Left forelimb (tissue), 1 donor: Measurements from ENCODE around the gene RPTOR.
A peak's percentile ranks its signal among the peaks of the same experiment; 100 is the strongest.

Experiments
- DNase-seq: peaks from one replicate; pipeline ENCODE4 v3.0.0-alpha.2; 2018; ENCODE audit warnings: low spot score

The RPTOR gene

DNA sequence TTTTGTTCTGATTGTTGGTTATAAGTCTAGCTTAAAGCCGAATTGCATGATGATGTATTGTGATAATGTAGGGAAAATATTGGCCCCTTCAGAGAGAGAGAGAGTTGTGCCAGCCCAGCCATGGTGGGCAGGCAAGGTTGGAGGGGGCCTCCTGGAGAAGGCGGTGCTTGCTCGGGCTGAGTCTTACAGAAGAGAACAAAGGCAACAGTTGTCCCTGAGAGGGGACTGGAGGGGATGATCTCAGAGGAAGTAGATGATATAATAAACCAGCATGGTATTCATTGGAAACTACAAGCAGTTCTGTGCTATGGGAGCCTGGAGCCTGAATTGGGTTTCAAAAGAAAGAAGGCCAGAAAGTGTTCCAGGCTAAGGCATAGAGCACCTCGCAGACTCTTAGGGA, 173.8 kb downstream of the RPTOR start:
- no peak for DNase-seq

DNA sequence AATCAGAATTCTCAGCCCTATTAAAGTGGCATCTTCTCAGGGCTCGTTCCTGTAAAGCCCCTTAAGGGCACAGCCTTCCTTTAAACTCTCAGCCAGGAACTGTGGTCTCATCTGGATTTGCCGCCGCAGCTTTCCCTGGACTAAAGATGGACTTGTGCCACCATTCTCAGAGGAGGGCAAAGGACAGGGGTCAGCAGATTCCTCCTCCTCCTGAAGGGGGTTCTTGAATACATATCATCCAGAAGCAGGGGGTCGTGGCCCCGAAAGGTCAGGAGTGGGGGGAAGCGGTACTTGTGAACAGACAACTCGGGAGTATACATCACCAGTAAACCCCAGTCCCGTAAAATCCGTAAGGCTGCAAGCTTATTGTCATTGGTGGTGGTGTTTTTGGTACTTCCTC, 174.8 kb downstream of the RPTOR start:
- DNase-seq: peak; percentile 44

DNA sequence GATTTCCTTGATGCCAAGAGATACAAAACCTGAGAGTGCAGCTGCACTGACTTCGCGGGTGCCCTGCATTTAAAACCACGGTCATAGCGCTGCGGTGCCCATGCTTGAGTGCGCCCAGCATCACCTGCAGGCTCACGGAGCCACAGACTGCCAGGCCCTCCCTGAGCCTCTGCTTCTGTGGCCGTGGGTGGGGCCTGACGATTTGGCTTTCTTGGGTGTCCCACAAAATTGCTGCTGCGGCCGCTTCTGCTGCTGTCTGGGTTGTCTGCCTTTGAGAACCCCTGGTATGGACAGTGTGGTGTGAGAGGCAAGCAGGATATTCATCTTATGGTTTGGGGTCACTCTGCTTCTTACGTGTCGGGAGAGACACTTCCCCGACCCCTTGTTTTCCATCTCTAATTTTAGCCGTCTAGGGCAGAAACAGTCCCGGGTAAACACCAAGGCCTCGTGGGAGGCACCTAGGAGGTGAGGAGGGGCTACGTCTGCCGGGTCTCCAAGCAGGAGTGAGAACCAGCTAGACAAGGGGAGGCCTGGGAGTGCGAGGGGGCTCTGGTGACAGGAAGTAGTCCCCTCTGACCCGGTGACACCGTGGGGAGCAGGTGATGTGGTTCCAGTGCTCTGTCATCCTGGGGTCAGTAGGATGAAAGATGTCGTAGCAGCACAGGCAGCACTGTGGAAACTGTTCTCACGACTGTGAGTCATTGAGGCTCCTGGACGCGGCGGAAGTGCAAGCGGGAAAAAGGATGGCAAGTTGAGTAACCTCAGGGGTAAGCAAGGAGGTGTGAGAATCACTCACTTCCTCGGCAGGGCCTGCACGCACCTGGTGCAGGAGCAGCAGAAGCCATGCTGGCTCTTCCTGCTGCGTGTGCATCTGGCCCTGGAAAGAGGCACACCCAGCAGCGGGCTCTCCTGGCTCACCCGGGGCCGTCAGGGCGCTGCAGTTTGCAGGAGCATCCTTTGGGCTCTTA, 176.3 kb downstream of the RPTOR start:
- DNase-seq: peak; percentile 55

DNA sequence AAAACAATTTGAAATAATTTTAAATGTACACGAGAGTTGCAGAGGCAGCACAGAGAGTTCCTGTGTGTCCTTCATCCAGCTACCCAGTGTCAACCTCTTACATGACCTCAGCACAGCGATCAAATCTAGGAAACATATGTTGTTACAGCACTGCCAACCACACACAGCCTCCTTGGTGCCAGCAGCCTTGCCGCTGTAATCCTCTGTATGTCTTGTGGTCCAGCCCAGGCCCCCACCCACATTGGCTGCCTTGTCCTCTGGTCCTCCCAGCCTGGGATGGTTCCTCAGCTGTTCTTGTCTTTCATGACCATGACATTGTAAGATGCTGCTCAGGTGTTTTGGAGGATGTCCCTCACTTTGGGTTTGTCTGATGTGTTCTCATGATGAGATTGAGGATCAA, 178.0 kb downstream of the RPTOR start:
- DNase-seq: peak; percentile 62

DNA sequence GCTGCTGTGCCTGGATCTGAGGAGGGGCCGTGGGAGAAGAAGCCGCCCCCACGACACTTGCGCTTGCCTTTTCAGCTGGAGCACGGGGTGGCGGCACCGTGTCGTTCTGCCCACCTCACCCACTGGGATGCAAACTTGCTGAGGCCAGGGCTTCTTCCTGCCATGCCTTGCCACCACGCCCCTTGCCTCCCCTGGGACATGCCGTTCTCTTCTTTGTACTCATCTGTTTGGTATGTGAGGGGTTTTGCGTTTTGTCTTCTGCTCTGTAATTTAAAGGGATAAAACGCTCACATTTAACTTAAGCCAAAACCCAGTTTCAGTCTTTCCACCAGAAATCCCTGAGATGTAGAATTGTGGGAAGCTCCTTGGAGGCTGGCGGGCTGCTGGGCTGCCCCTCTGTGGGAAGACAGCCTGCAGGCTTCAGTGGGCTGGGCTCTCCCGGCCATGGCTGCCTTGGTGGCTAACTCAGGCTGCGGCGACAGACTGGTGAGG, 180.2 kb downstream of the RPTOR start:
- DNase-seq: peak; percentile 53

DNA sequence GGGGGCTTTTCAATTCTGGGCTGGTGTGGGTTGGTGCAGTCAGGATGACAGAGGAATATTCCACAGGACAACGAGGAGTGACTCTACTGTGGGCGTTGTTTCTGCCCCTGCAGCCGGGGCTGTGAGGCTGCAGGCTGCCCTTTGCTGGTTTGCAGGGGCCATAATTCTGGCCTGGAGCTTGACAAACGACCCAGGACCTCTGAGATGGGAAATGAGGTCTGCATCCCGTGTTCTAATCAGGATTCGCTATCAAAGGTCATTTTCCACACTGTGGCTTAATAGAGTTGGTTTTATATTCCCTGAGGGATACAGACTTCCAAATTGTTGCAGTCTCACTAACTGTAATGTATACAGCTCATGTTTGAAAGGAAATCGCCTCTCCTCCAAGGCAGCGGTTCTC, 180.9 kb downstream of the RPTOR start:
- DNase-seq: peak; percentile 38

DNA sequence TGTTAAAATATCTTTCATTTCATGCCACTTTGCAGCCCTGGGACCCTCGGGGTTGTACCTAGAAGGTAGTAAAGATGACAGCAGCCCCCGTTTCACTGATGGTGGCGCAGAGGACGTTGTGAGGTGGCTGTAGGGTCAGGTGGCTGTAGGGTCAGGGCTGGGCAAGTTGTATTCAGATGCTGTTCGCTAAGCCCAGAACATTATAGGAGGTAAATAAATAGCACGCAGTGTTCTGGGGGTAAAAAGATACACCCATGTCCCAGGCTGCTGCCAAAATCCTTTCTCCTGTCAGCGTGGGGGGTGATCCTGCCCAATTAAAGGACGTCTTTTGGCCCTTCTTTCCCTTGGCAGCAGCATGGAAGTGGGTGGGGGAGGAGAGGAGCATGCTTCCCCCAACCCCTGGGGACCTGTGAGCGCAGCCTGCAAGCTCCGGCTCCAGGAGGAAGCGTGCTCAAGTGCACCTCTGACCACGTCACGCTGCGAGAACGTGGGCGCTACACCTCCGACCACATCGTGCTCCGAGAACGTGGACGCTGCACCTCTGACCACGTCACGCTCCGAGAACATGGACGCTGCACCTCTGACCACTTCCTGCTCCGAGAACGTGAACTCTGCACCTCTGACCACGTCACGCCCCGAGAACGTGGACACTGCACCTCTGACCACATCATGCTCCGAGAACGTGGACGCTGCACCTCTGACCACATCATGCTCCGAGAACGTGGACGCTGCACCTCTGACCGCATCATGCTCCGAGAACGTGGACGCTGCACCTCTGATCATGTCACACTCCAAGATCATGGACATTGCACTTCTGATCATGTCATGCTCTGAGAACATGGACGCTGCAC, 182.1 kb downstream of the RPTOR start:
- peak; percentile 30 for DNase-seq

DNA sequence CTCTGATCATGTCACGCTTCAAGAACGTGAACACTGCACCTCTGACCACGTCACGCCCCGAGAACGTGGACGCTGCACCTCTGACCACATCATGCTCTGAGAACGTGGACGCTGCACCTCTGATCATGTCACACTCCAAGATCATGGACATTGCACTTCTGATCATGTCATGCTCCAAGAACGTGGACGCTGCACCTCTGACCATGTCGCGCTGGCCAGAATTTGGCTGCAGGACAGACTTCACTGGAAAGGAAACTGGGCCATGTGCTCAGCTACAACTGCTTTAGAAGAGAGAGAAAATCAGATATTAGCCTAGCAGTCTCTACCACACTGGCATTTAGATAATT, 182.7 kb downstream of the RPTOR start:
- peak; percentile 40 for DNase-seq

DNA sequence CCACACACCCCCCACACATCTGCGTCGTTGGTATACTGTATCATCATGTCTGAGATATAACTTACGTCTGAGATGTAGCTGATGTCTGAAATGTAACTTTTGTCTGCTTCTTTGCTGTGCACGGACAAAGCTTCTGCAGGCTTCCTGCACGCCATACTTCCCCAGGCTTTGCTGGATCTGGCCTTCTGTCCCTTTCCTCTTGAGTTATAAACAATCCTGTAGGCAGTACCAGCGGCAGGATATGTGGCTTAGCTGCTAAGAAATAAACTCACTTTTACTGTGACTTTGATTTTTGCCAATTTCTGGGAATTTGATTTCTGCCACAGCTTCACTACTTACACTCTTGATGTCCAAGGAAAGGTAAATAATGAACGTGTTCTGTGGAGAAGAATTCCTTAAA, 184.4 kb downstream of the RPTOR start:
- peak; percentile 47 for DNase-seq

DNA sequence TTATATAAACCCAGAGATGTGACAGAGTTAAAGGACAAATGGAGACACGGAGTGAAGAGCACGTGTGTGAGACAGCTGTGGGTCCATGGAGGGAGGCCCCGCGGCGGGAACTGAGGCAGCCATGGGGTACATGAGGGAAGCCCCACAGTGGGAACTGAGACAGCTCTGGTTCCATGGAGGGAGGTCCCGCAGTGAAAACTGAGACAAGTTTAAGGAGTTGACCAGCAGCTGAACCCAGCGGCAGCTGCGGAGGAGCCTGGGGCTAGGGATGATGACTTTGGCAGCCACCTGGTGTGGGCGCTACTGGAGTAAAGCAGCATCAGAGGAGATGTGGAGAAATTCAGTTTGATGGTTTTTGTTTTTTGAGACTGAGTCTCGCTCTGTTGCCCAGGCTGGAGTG, 185.1 kb downstream of the RPTOR start:
- peak; percentile 71 for DNase-seq

DNA sequence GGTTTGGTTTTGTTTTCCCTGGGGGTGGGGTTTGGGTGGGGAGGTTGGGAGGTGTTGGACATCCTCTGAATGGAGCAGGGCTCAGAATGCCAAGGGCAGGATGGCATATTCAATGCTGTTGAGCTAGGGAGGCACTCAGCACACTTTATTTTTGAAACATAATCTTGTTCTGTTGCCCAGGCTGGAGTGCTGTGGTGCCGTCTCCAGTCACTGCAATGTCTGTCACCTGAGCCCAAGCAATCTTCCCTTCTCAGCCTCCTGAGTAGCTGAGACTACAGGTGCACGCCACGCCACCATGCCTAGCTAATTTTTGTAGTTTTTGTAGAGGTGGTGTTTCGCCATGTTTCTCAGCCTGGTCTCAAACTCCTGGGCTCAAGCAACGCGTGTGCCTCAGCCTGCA, 186.1 kb downstream of the RPTOR start:
- peak; percentile 30 for DNase-seq

DNA sequence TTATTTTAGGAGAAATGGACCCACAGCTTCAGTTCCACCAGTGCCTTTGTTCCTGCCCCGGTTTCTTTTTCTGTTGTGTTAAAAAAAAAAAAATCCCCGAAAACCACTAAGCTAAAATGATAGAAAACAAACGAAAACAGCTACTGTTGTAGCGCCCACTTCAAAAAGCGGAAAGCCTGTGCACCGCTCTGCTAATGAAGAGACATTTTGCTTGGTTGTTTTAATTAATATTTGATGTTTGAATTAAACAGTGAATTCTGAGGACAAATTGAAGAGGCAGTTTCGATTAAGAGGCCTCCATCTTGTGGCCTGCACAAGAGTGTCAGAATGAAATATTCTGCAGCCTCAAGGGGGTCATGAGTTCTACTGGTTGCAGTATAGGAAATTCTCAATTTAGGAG, 186.7 kb downstream of the RPTOR start:
- DNase-seq: no peak

DNA sequence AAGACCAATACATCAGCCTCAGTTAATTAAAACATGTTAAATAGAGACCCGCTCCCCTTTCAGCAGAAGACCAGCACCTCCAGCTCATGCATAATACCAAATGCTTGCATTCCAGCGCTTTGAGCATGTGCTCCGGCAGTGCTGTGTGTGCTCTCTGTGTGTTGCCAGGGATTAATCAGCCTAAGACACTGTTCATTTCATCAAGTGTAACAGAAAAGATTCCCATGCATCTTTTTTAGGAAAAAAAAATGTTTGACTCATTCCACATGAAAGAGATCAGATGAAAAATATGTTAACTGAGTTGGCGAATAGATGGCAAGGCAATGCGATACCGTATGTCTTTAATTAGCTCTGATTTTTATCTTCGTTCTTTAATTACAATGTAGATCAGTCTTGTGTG, 187.6 kb downstream of the RPTOR start:
- peak; percentile 20 for DNase-seq

DNA sequence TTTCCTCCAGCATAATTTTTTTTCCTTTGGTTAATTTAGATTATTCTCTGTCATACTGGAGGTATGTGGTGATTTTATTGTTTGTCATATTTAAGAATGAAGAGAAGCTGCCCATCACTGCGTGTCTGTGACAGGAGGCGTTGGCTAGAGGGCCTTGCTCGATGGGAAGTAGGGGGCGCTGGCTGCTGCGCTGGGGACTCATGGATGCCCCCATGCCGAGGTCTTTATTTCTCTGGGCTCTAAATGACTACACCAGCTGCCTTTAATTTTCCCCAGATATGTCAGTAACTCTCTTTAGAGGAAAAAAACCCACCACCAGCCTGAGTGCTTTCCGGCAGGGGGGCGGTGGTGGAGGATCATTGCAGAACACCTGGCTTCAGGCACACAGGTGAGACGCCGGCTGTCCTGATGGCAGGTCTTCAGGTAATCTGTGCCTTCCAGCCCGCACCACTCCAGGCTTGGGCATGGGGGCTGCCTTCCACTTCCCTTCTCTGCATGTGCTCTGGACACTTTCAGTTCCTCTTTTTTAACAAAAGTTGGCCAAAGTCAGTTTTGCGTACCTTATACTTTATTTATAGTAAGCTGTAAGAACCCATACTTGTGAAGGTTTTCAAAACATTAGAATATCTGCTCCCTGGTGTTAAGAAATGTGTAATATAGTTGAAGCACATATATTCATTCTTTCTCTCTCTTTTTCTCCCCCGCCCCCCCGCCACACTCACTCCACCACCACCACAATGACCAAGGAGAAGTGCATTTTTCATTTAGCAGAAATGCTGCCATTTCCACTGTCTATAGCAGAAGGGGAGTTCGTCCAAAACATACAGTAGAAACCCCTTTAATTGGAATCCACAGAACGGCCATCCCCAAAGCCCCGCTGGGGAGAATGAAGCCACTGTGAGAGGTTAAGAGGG, 192.7 kb downstream of the RPTOR start:
- peak; percentile 61 for DNase-seq

DNA sequence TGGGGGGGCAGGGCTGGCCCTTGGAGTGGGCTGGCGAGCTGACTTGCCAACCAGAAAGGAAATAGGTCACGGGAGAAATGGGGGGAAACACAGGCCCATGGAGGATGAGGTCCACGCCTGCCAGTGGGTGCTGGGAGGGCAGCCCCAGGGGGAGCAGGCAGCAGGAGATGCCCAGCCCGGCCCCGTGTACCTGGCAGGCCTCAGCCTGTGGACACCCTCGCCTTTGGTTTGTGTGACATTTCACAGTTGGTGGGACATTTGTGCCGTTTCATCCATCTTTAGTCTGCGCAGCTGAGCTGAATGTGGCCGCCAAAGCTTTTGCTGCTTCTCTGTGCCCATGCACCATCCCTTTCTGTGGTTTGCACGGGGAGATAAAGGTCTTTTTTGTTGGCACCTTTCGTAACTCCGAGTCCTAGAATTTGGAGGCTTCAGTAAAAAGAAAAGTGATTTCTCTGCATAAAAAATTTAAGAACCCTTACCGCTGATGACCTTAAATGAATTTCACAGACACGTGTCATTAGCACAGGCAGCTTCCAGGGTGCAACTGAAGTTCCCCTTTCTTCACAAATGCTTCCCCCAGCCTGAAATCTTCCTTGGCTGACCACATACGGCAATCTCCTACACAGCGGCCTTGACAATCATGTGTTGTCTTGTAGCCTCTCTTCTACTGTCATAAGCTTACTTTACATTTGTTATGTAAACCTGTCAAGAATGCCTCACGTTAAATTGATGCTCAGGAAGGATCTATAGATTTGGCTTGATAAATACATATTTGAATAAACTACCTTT, 193.6 kb downstream of the RPTOR start:
- DNase-seq: peak; percentile 62

DNA sequence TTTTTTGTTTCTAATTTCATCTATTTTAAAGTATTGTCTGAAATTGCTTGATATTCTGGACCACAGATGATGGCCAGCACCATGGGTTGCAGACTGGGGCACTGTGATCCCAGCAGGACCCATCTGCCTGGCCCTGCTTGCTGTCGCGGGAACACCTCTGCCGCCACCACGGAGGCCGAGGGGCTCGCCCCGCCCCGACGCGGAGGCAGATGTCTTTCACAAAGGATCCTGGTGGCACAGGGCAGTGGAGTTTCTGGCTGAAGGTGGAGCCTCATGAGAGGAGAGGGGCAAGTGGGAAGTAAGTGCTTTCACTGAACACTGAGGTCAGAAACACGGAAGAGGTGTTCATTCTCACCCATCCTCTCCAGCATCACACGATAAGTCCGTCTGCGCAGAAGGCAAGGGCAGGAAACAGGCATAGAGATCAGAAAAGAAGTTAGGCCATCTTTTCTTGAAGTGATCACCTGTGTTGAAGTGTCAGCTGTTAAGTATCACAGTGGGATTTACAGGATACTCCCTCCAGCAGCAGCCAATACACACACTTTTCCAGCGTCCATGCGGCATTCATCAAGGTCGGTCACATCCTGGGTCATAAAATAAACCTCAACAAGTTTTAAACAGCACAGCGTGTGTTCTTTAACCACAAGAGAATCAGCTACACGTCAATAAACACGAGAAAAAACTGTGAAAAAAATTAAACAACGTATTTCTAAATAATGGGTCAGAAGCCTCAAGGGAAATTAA, 194.5 kb downstream of the RPTOR start:
- DNase-seq: peak; percentile 53

DNA sequence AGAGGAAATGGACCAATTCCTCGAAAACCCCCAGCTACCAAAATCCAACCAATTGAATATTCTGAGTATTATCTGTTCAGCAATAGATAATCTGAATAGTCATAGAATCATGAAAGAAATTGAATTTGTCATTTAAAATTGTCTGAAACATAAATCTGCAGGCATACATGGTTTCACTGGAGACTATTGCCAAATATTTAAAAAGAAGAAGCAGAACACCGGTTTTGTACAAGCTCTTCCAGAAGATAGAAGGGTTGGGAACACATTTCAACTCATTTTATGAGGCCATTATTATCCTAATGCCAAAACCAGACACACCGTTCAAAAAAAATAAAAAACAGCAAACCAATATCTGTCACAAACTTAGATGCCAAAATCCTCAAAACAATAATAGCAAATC, 195.5 kb downstream of the RPTOR start:
- DNase-seq: no peak

DNA sequence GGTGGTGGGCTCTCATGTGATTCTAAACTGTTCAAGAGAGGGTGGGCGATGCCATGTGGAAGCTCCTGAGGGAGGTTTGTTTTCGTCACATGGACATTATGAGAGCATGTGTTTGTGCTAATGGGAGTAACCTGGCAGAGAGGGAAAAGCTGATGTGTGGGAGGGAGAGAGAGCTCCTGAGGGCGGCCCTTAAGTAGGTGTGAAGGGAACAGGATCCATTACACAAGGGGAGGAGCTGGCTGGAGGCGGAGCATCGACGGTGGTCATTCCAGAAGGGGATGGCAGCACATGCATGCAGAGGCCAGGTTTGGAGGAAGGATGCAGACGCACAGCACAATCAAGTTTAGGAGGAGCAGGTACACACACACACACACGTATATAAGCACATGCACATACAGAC, 197.5 kb downstream of the RPTOR start:
- DNase-seq: no peak

DNA sequence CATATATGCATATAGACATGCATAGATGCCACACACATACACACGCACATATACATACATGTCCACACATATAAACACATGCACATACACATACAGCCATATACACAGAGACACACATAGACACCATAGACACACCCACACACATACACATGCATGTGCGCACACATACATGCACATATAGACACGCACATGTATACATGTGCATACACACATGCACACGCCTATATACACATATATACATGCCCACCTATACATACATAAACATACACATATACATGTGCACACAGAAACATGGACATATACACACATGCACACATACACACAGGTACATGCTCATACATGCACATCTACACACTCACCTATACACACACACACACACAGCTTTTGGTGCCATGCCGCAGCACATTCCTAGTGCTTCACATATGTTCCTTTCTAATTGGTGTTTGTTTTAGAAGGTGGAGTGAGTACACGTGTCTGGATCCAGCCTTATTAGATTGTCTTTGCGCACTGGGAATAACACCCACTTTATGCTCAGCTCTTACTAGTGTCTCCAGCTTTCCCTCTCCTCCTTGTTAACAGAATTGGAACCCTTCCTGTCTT, 198.0 kb downstream of the RPTOR start:
- DNase-seq: no peak
